Inferior parietal cortex (tissue), 1 donor: ENCODE measurements around the gene ARHGAP32.
A peak's percentile ranks its signal among the peaks of the same experiment; 100 is the strongest.

Source experiments
- DNase-seq: peaks from one replicate; pipeline ENCODE4 v3.0.0-alpha.2; 2016; ENCODE audit errors: extremely low spot score

The ARHGAP32 gene

GRCh38 chr11:129115652-129116586 is 76.2 kb downstream of the ARHGAP32 start:
- no peak for DNase-seq

GRCh38 chr11:129109701-129110100 is 82.4 kb downstream of the ARHGAP32 start:
- no peak for DNase-seq

- no peak for DNase-seq
Observed at GRCh38 chr11:129106788-129107187, 85.3 kb downstream of the ARHGAP32 start.

GRCh38 chr11:129102756-129103155 is 89.4 kb downstream of the ARHGAP32 start:
- DNase-seq: no peak

GRCh38 chr11:129102225-129102624 is 89.9 kb downstream of the ARHGAP32 start:
- no peak for DNase-seq

- no peak for DNase-seq
Observed at GRCh38 chr11:129093283-129093682, 98.8 kb downstream of the ARHGAP32 start.

- no peak for DNase-seq
Observed at GRCh38 chr11:129090056-129090455, 102.1 kb downstream of the ARHGAP32 start.

- no peak for DNase-seq
Observed at GRCh38 chr11:129089279-129089678, 102.8 kb downstream of the ARHGAP32 start.

GRCh38 chr11:129086976-129087375 is 105.1 kb downstream of the ARHGAP32 start:
- no peak for DNase-seq

- no peak for DNase-seq
Observed at GRCh38 chr11:129077191-129077590, 114.9 kb downstream of the ARHGAP32 start.

GRCh38 chr11:129075757-129076156 is 116.4 kb downstream of the ARHGAP32 start:
- DNase-seq: no peak

- no peak for DNase-seq
Observed at GRCh38 chr11:129067454-129067853, 124.7 kb downstream of the ARHGAP32 start.

- DNase-seq: no peak
Observed at GRCh38 chr11:129066229-129066628, 125.9 kb downstream of the ARHGAP32 start.

GRCh38 chr11:129063118-129063517 is 129.0 kb downstream of the ARHGAP32 start:
- no peak for DNase-seq

GRCh38 chr11:129061492-129062230 is 130.5 kb downstream of the ARHGAP32 start:
- no peak for DNase-seq

- no peak for DNase-seq
Observed at GRCh38 chr11:129056916-129057315, 135.2 kb downstream of the ARHGAP32 start.

GRCh38 chr11:129055196-129055595 is 136.9 kb downstream of the ARHGAP32 start:
- no peak for DNase-seq

- peak; percentile 50 for DNase-seq
Observed at GRCh38 chr11:129048911-129049310, 143.2 kb downstream of the ARHGAP32 start.

GRCh38 chr11:129045150-129045549 is 147.0 kb downstream of the ARHGAP32 start:
- no peak for DNase-seq

- DNase-seq: no peak
Observed at GRCh38 chr11:129042503-129042902, 149.6 kb downstream of the ARHGAP32 start.

- DNase-seq: no peak
Observed at GRCh38 chr11:129041611-129042018, 150.5 kb downstream of the ARHGAP32 start.

- DNase-seq: no peak
Observed at GRCh38 chr11:129040934-129041333, 151.2 kb downstream of the ARHGAP32 start.

- peak; percentile 70 for DNase-seq
Observed at GRCh38 chr11:129035244-129035643, 156.9 kb downstream of the ARHGAP32 start.
